SHP77 (cell line): ENCODE results near the gene CCN2.
A peak's percentile ranks its signal among the peaks of the same experiment; 100 is the strongest.

Experiments
- DNase-seq, 2 experiments: peaks; one replicate each; lab custom pipeline; 2025; lab: John Stamatoyannopoulos, UW

CCN2 gene

GRCh38 chr6:131966443-131966842 lies 15.3 kb upstream of the CCN2 start:
- no peak for DNase-seq

- DNase-seq, result no peak
Measured at GRCh38 chr6:131963063-131963462, 11.9 kb upstream of the CCN2 start.

- no peak for DNase-seq
Measured at GRCh38 chr6:131960371-131961133, 9.4 kb upstream of the CCN2 start.

- no peak for DNase-seq
Measured at GRCh38 chr6:131958542-131959470, 7.6 kb upstream of the CCN2 start.

- no peak for DNase-seq
Measured at GRCh38 chr6:131958095-131958494, 6.9 kb upstream of the CCN2 start.

GRCh38 chr6:131955876-131956275 lies 4.7 kb upstream of the CCN2 start:
- no peak for DNase-seq

- no peak for DNase-seq
Measured at GRCh38 chr6:131955192-131955591, 4.0 kb upstream of the CCN2 start.

GRCh38 chr6:131954775-131955107 lies 3.6 kb upstream of the CCN2 start:
- DNase-seq, result no peak

- no peak for DNase-seq
Measured at GRCh38 chr6:131954059-131954774, 3.0 kb upstream of the CCN2 start.

GRCh38 chr6:131952886-131953509 lies 1.8 kb upstream of the CCN2 start:
- no peak for DNase-seq

- DNase-seq, result no peak
Measured at GRCh38 chr6:131951576-131952230, 531 bp upstream of the CCN2 start.

GRCh38 chr6:131949909-131950766 lies 1.0 kb downstream of the CCN2 start:
- peak; percentile 50 to 68 for DNase-seq

GRCh38 chr6:131949620-131949908 lies 1.6 kb downstream of the CCN2 start:
- DNase-seq, result no peak

GRCh38 chr6:131948692-131949619 lies 2.2 kb downstream of the CCN2 start:
- DNase-seq, result no peak

- DNase-seq, result no peak
Measured at GRCh38 chr6:131947986-131948661, 3.0 kb downstream of the CCN2 start.

GRCh38 chr6:131946992-131947955 lies 3.9 kb downstream of the CCN2 start:
- DNase-seq, result no peak

- DNase-seq, result no peak
Measured at GRCh38 chr6:131946404-131946991, 4.7 kb downstream of the CCN2 start.

- no peak for DNase-seq
Measured at GRCh38 chr6:131945971-131946370, 5.2 kb downstream of the CCN2 start.
